ENCODE results near the gene PIP5K1C. TPM values are rescaled to one million over a fixed set of nuclear protein-coding genes. Genes with fewer than 3 reads are reported as not detected.

PIP5K1C gene
- total RNA-seq, 1 donor from 2014 or later: 40.1 TPM

GRCh38 chr19:3670796-3671679, 29.2 kb downstream of the PIP5K1C start:
- no peak for DNase-seq (ENCODE audit: low read depth, low spot score)

GRCh38 chr19:3669947-3670795, 30.1 kb downstream of the PIP5K1C start:
- Mint-ChIP-seq H3K27ac (ENCODE audit: unreplicated experiment) (no peak overlapping the region), H3K4me1 (peaks cover 25% of the 10 kb centered on the region), H3K9me3 (no peaks in the 10 kb centered on the region), H3K4me3 (no peak overlapping the region), H3K36me3 (ENCODE audit: low read depth) (no peaks in the 10 kb centered on the region), H3K27me3 (ENCODE audit: low read depth) (no peaks in the 10 kb centered on the region)
- DNase-seq (ENCODE audit: low read depth, low spot score): no peak
- no peak for TF ChIP-seq CTCF (conservative IDR thresholded peaks at IDR 0.05)

More at GRCh38 chr19:3670796-3671679, 29.2 kb downstream of the PIP5K1C start:
- Mint-ChIP-seq H3K9me3 (no peaks in the 10 kb centered on the region), H3K36me3 (ENCODE audit: low read depth) (no peaks in the 10 kb centered on the region), H3K27me3 (ENCODE audit: low read depth) (no peaks in the 10 kb centered on the region), H3K4me3 (peak overlapping the region; percentile 51), H3K4me1 (peaks cover 25% of the 10 kb centered on the region), H3K27ac (ENCODE audit: unreplicated experiment) (peak overlapping the region; percentile 98)
- TF ChIP-seq CTCF (conservative IDR thresholded peaks at IDR 0.05): no peak

- no peak overlapping the region for H3K27ac Mint-ChIP-seq (ENCODE audit: unreplicated experiment)
- no peak for DNase-seq (ENCODE audit: low read depth, low spot score)
- H3K36me3 Mint-ChIP-seq (ENCODE audit: low read depth): no peaks in the 10 kb centered on the region
- no peaks in the 10 kb centered on the region for H3K27me3 Mint-ChIP-seq (ENCODE audit: low read depth)
- peaks cover 25% of the 10 kb centered on the region for H3K4me1 Mint-ChIP-seq
- H3K4me3 Mint-ChIP-seq: no peak overlapping the region
- no peak for TF ChIP-seq CTCF (conservative IDR thresholded peaks at IDR 0.05)
- H3K9me3 Mint-ChIP-seq: no peaks in the 10 kb centered on the region
Observed at GRCh38 chr19:3669082-3669946, 31.0 kb downstream of the PIP5K1C start.

GRCh38 chr19:3668331-3669081, 31.8 kb downstream of the PIP5K1C start:
- no peak for DNase-seq (ENCODE audit: low read depth, low spot score)
- no peak overlapping the region for H3K4me3 Mint-ChIP-seq
- H3K27ac Mint-ChIP-seq (ENCODE audit: unreplicated experiment): peak overlapping the region; percentile 84
- H3K4me1 Mint-ChIP-seq: peaks cover 25% of the 10 kb centered on the region
- H3K36me3 Mint-ChIP-seq (ENCODE audit: low read depth): no peaks in the 10 kb centered on the region
- H3K27me3 Mint-ChIP-seq (ENCODE audit: low read depth): no peaks in the 10 kb centered on the region
- no peak for TF ChIP-seq CTCF (conservative IDR thresholded peaks at IDR 0.05)
- H3K9me3 Mint-ChIP-seq: no peaks in the 10 kb centered on the region

All from neural crest cell (in vitro differentiated cells).